ENCODE data around the gene EEF2.

EEF2 gene

GRCh38 chr19:3983936-3984583 is 1.2 kb downstream of the EEF2 start:
- DNase-seq = no peak

- no peak for DNase-seq
These were observed 1.7 kb downstream of the EEF2 start for GRCh38 chr19:3983542-3983914.

GRCh38 chr19:3982701-3983541 is 2.3 kb downstream of the EEF2 start:
- no peak for DNase-seq

GRCh38 chr19:3981736-3982681 is 3.3 kb downstream of the EEF2 start:
- DNase-seq = no peak

- DNase-seq = no peak
These were observed 3.9 kb downstream of the EEF2 start for GRCh38 chr19:3981373-3981735.

GRCh38 chr19:3980353-3981251 is 4.7 kb downstream of the EEF2 start:
- no peak for DNase-seq

GRCh38 chr19:3979674-3980352 is 5.5 kb downstream of the EEF2 start:
- no peak for DNase-seq

- no peak for DNase-seq
These were observed 6.0 kb downstream of the EEF2 start for GRCh38 chr19:3979289-3979673.

GRCh38 chr19:3978145-3978544 is 7.1 kb downstream of the EEF2 start:
- DNase-seq = no peak

GRCh38 chr19:3977242-3978143 is 7.8 kb downstream of the EEF2 start:
- no peak for DNase-seq

- no peak for DNase-seq
These were observed 8.6 kb downstream of the EEF2 start for GRCh38 chr19:3976495-3977241.

- no peak for DNase-seq
These were observed 9.6 kb downstream of the EEF2 start for GRCh38 chr19:3975637-3976087.

GRCh38 chr19:3975144-3975543 is 10.1 kb downstream of the EEF2 start:
- DNase-seq = no peak

- DNase-seq = peak; percentile 83
These were observed 14.3 kb downstream of the EEF2 start, which contains the start of gene DAPK3 for GRCh38 chr19:3970808-3971598. TSS of gene DAPK3 (minus strand) at chr19:3971099. CDS start at chr19:3969735, 1,364 bp downstream.

- DNase-seq = no peak
These were observed 14.9 kb downstream of the EEF2 start for GRCh38 chr19:3970313-3970807.

GRCh38 chr19:3969435-3970312 is 15.6 kb downstream of the EEF2 start:
- DNase-seq = no peak
